HEK293 (cell line): ENCODE results near the gene RAPGEFL1.

ENCODE experiments used
- CTCF ChIA-PET: fragments of 350-600 bp; formaldehyde crosslinking; extraction: SDS; loops from one replicate; lab custom pipeline; 2021; ENCODE audit warnings: antibody characterized with exemption; lab: Yijun Ruan, JAX
- POLR2A ChIA-PET: fragments of 300-600 bp; formaldehyde crosslinking; extraction: SDS; loops from one replicate; lab custom pipeline; 2020; ENCODE audit warnings: antibody characterized with exemption, inconsistent platforms; lab: Yijun Ruan, JAX
- H3K27ac ChIP-seq: fragments of 200-500 bp; sonication (Bioruptor generic); 2 replicates; pipeline ENCODE4 v1.5.1; 2014; ENCODE audit warnings: low read depth, low read length, control low read depth, inconsistent platforms; ENCODE audit errors: extremely low read depth
- H3K36me3 ChIP-seq, 2 experiments: fragments of 200-500 bp in 1 of 2; sonication (Bioruptor generic) in 1 of 2; 1 replicate in 1 of 2; 2 replicates in 1 of 2; pipeline ENCODE4 v1.5.1; 2014 to 2017; ENCODE audit warnings: inconsistent platforms in 2 of 2, low read length in 2 of 2; ENCODE audit not compliant: control insufficient read depth in 2 of 2, insufficient read depth in 1 of 2
- H3K4me1 ChIP-seq: fragments of 200-500 bp; sonication (Bioruptor generic); 2 replicates; pipeline ENCODE4 v1.5.1; 2014; ENCODE audit warnings: mild to moderate bottlenecking, low read length, inconsistent platforms; ENCODE audit not compliant: control insufficient read depth, insufficient read depth
- H3K4me3 ChIP-seq: 2 replicates; pipeline ENCODE4 v1.5.1; 2011; ENCODE audit warnings: low read depth, mild to moderate bottlenecking, control low read depth, low read length, moderate library complexity
- H3K9me3 ChIP-seq: fragments of 200-500 bp; sonication (Bioruptor generic); 2 replicates; pipeline ENCODE4 v1.5.1; 2014; ENCODE audit warnings: low read depth, low read length, inconsistent platforms; ENCODE audit not compliant: control insufficient read depth, insufficient read depth
- EGR2 ChIP-seq: fragments of 450-650 bp; formaldehyde crosslinking; IDR thresholded peaks from 2 replicates; pipeline ENCODE4 v1.5.1; 2016; ENCODE audit warnings: low read depth, missing biosample characterization, missing genetic modification characterization
- REPIN1 ChIP-seq: fragments of 450-650 bp; formaldehyde crosslinking; IDR thresholded peaks from 2 replicates; pipeline ENCODE4 v1.5.1; 2017; ENCODE audit warnings: missing biosample characterization, missing genetic modification characterization, low read depth
- SCRT2 ChIP-seq: fragments of 450-650 bp; formaldehyde crosslinking; IDR thresholded peaks from 2 replicates; pipeline ENCODE4 v1.5.1; 2016; ENCODE audit warnings: missing biosample characterization, missing genetic modification characterization
- SP7 ChIP-seq: fragments of 450-650 bp; formaldehyde crosslinking; IDR thresholded peaks from 2 replicates; pipeline ENCODE4 v1.5.1; 2016; ENCODE audit warnings: missing biosample characterization, missing genetic modification characterization
- ZBTB48 ChIP-seq: fragments of 450-650 bp; formaldehyde crosslinking; IDR thresholded peaks from 2 replicates; pipeline ENCODE4 v1.5.1; 2016; ENCODE audit warnings: missing biosample characterization, missing genetic modification characterization
- ZFHX2 ChIP-seq: fragments of 450-650 bp; formaldehyde crosslinking; conservative IDR thresholded peaks from 2 replicates; pipeline ENCODE4 v1.5.1; 2016; ENCODE audit warnings: missing biosample characterization, missing genetic modification characterization
- ZFP41 ChIP-seq: fragments of 450-650 bp; formaldehyde crosslinking; IDR thresholded peaks from 2 replicates; pipeline ENCODE4 v1.5.1; 2016; ENCODE audit warnings: missing biosample characterization, missing genetic modification characterization, borderline replicate concordance
- ZNF114 ChIP-seq: fragments of 450-650 bp; formaldehyde crosslinking; IDR thresholded peaks from 2 replicates; pipeline ENCODE4 v1.5.0; 2017; ENCODE audit warnings: missing biosample characterization, missing genetic modification characterization
- ZNF133 ChIP-seq: fragments of 450-650 bp; formaldehyde crosslinking; IDR thresholded peaks from 2 replicates; pipeline ENCODE4 v1.5.1; 2016; ENCODE audit warnings: missing biosample characterization, missing genetic modification characterization
- ZNF138 ChIP-seq: fragments of 450-650 bp; formaldehyde crosslinking; IDR thresholded peaks from 2 replicates; pipeline ENCODE4 v1.5.1; 2016; ENCODE audit warnings: missing biosample characterization, missing genetic modification characterization, borderline replicate concordance
- ZNF157 ChIP-seq: fragments of 450-650 bp; formaldehyde crosslinking; IDR thresholded peaks from 2 replicates; pipeline ENCODE4 v1.5.1; 2016; ENCODE audit warnings: missing biosample characterization, missing genetic modification characterization
- ZNF202 ChIP-seq: fragments of 450-650 bp; formaldehyde crosslinking; IDR thresholded peaks from 2 replicates; pipeline ENCODE4 v1.5.1; 2016; ENCODE audit warnings: missing biosample characterization, missing genetic modification characterization, borderline replicate concordance
- ZNF274 ChIP-seq, 2 experiments: fragments of 200-500 bp in 1 of 2; fragments of 450-650 bp in 1 of 2; sonication (Bioruptor generic) in 1 of 2; formaldehyde crosslinking in 1 of 2; IDR thresholded peaks; 2 replicates each; pipeline versions ENCODE4 v1.5.1 to v1.6.1; 2014 to 2016; ENCODE audit warnings: borderline replicate concordance in 1 of 2, inconsistent platforms in 1 of 2, low read length in 1 of 2, missing biosample characterization in 1 of 2, missing genetic modification characterization in 1 of 2
- ZNF544 ChIP-seq: fragments of 450-650 bp; formaldehyde crosslinking; IDR thresholded peaks from 2 replicates; pipeline ENCODE4 v1.5.0; 2017; ENCODE audit warnings: missing biosample characterization, missing genetic modification characterization
- ZNF560 ChIP-seq: fragments of 450-650 bp; formaldehyde crosslinking; IDR thresholded peaks from 2 replicates; pipeline ENCODE4 v1.5.1; 2017; ENCODE audit warnings: missing biosample characterization, missing genetic modification characterization, borderline replicate concordance
- ZNF585B ChIP-seq: fragments of 450-650 bp; formaldehyde crosslinking; IDR thresholded peaks from 2 replicates; pipeline ENCODE4 v1.5.1; 2016; ENCODE audit warnings: missing biosample characterization, missing genetic modification characterization
- ZNF792 ChIP-seq: fragments of 450-650 bp; formaldehyde crosslinking; IDR thresholded peaks from 2 replicates; pipeline ENCODE4 v1.5.1; 2016; ENCODE audit warnings: missing biosample characterization, missing genetic modification characterization
- ZSCAN16 ChIP-seq: fragments of 450-650 bp; formaldehyde crosslinking; IDR thresholded peaks from 2 replicates; pipeline ENCODE4 v1.5.1; 2016; ENCODE audit warnings: missing biosample characterization, missing genetic modification characterization
- TF ChIP-seq, protein P1 (sequence below): fragments of 450-650 bp; formaldehyde crosslinking; IDR thresholded peaks from 2 replicates; pipeline ENCODE4 v1.5.1; 2016; ENCODE audit warnings: missing biosample characterization, missing genetic modification characterization
- TF ChIP-seq, protein P2 (sequence below): fragments of 450-650 bp; formaldehyde crosslinking; IDR thresholded peaks from 2 replicates; pipeline ENCODE4 v1.5.0; 2017; ENCODE audit warnings: missing biosample characterization, missing genetic modification characterization, borderline replicate concordance
- TF ChIP-seq, protein P3 (sequence below): fragments of 450-650 bp; formaldehyde crosslinking; IDR thresholded peaks from 2 replicates; pipeline ENCODE4 v1.5.1; 2017; ENCODE audit warnings: missing biosample characterization, missing genetic modification characterization
- TF ChIP-seq, protein P4 (sequence below): fragments of 450-650 bp; formaldehyde crosslinking; IDR thresholded peaks from 2 replicates; pipeline ENCODE4 v1.5.1; 2016; ENCODE audit warnings: missing biosample characterization, missing genetic modification characterization
- TF ChIP-seq, protein P5 (sequence below): fragments of 450-650 bp; formaldehyde crosslinking; IDR thresholded peaks from 2 replicates; pipeline ENCODE4 v1.5.1; 2016; ENCODE audit warnings: missing biosample characterization, missing genetic modification characterization
- TF ChIP-seq, protein P6 (sequence below): fragments of 450-650 bp; formaldehyde crosslinking; IDR thresholded peaks from 2 replicates; pipeline ENCODE4 v1.5.1; 2016; ENCODE audit warnings: missing biosample characterization, missing genetic modification characterization

Gene RAPGEFL1

DNA sequence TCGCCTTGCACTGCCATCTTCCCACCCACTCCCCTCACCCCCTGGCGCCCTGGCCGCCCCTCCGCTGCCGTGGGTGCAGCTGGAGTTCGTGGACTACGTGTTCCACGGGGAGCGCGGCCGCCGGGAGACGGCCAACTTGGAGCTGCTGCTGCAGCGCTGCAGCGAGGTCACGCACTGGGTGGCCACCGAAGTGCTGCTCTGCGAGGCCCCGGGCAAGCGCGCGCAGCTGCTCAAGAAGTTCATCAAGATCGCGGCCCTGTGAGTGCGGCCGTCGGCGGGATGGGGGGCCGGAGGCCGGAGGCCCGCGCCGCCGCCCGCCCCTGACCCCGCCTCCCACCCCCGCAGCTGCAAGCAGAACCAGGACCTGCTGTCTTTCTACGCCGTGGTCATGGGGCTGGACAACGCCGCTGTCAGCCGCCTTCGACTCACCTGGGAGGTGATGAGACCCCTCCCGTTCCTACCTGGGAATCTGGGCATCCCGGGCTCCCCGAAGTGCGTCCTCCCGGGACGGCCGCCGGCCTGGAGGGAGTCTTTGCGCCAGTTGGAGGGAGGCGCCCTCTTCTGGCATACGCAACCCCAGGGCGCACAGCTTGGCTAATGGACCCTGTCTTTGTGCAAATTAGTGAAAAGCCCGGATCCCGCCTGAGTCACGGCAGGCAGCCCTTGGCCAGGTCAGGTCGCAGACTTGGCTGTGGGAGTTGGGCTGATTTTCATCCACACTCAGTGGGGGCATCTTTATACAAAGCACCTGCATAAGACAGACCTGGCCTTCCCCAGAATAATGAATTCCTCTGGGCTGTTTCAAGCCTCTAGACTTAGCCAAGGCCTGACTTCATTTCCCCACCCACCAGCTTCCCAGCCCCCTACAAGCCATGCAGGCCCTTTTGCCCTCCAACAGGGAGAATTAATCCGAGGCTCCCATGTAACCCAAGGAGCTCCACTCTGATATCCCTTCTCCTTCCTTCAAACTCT is 14.3 kb downstream of the RAPGEFL1 start (continued):
- TF ChIP-seq REPIN1 (no peak), ZNF157 (tag by site-specific recombination) (no peak), ZNF133 (tag by site-specific recombination) (no peak), ZNF274 (IDR thresholded peaks at IDR 0.05; ENCODE audit: low read length) (no peak), ZNF274 (tag by site-specific recombination; IDR thresholded peaks at IDR 0.05; ENCODE audit: borderline replicate concordance) (no peak), SCRT2 (tag by site-specific recombination) (no peak), ZBTB48 (tag by site-specific recombination) (no peak), ZSCAN16 (tag by site-specific recombination) (no peak), ZNF114 (tag by site-specific recombination) (no peak), ZNF560 (tag by site-specific recombination) (no peak), SP7 (tag by site-specific recombination) (peak; percentile 75)
- TF ChIP-seq, protein P1, sequence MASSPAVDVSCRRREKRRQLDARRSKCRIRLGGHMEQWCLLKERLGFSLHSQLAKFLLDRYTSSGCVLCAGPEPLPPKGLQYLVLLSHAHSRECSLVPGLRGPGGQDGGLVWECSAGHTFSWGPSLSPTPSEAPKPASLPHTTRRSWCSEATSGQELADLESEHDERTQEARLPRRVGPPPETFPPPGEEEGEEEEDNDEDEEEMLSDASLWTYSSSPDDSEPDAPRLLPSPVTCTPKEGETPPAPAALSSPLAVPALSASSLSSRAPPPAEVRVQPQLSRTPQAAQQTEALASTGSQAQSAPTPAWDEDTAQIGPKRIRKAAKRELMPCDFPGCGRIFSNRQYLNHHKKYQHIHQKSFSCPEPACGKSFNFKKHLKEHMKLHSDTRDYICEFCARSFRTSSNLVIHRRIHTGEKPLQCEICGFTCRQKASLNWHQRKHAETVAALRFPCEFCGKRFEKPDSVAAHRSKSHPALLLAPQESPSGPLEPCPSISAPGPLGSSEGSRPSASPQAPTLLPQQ (tag by site-specific recombination), result no peak
- TF ChIP-seq, protein P2, sequence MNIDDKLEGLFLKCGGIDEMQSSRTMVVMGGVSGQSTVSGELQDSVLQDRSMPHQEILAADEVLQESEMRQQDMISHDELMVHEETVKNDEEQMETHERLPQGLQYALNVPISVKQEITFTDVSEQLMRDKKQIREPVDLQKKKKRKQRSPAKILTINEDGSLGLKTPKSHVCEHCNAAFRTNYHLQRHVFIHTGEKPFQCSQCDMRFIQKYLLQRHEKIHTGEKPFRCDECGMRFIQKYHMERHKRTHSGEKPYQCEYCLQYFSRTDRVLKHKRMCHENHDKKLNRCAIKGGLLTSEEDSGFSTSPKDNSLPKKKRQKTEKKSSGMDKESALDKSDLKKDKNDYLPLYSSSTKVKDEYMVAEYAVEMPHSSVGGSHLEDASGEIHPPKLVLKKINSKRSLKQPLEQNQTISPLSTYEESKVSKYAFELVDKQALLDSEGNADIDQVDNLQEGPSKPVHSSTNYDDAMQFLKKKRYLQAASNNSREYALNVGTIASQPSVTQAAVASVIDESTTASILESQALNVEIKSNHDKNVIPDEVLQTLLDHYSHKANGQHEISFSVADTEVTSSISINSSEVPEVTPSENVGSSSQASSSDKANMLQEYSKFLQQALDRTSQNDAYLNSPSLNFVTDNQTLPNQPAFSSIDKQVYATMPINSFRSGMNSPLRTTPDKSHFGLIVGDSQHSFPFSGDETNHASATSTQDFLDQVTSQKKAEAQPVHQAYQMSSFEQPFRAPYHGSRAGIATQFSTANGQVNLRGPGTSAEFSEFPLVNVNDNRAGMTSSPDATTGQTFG, result no peak
- TF ChIP-seq, protein P3, sequence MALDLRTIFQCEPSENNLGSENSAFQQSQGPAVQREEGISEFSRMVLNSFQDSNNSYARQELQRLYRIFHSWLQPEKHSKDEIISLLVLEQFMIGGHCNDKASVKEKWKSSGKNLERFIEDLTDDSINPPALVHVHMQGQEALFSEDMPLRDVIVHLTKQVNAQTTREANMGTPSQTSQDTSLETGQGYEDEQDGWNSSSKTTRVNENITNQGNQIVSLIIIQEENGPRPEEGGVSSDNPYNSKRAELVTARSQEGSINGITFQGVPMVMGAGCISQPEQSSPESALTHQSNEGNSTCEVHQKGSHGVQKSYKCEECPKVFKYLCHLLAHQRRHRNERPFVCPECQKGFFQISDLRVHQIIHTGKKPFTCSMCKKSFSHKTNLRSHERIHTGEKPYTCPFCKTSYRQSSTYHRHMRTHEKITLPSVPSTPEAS (tag by site-specific recombination), result no peak
- TF ChIP-seq, protein P4, sequence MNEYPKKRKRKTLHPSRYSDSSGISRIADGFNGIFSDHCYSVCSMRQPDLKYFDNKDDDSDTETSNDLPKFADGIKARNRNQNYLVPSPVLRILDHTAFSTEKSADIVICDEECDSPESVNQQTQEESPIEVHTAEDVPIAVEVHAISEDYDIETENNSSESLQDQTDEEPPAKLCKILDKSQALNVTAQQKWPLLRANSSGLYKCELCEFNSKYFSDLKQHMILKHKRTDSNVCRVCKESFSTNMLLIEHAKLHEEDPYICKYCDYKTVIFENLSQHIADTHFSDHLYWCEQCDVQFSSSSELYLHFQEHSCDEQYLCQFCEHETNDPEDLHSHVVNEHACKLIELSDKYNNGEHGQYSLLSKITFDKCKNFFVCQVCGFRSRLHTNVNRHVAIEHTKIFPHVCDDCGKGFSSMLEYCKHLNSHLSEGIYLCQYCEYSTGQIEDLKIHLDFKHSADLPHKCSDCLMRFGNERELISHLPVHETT (tag by site-specific recombination), result no peak

DNA sequence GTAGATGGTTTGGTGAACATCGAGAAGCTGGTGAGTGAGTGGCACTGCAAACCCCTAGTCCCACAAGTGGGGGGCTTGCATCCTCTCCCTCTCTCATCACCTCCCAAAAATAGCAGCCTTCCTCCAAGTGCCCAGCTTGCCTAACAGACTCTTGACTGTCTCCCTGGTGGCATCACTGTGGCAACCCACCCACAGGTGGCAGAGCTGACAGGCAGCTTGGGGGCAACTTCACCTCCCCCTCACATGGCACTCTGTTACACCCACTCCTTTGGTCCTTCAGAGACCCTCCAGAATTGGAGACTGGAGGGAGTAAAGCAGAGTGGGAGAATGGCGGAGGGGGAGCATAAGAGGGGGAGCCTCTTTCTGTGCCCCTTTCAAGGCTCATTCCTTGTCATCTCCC is 15.7 kb downstream of the RAPGEFL1 start:
- ChIA-PET POLR2A (interaction anchor here (1.8 kb wide), 2 partner anchors 10 to 69 kb away, joined by 4 to 6 read pairs; no protein-coding TSS in a partner anchor), CTCF (interaction anchor here (0.7 to 6.8 kb wide), 13 partner anchors 8 to 179 kb away, joined by 3 to 66 read pairs (median 6); partner anchors contain the start of gene NR1D1)
- Histone ChIP-seq H3K4me1 (peaks cover 6% of the 10 kb centered on the region), H3K27ac (no peak overlapping the region), H3K36me3 (peaks cover 0 to 37% of the 10 kb centered on the region in 2 experiments; a peak in 2 of 3 replicates), H3K9me3 (no peaks in the 10 kb centered on the region), H3K4me3 (no peak overlapping the region)
- TF ChIP-seq ZNF544 (tag by site-specific recombination) (no peak), SCRT2 (tag by site-specific recombination) (peak; percentile 52), ZNF585B (tag by site-specific recombination) (no peak), ZNF138 (tag by site-specific recombination) (no peak), ZNF792 (tag by site-specific recombination) (no peak), ZFP41 (no peak), ZNF202 (tag by site-specific recombination) (no peak), ZFHX2 (tag by site-specific recombination) (peak; percentile 56; the same call in 1 of the 2 replicates), EGR2 (tag by site-specific recombination) (no peak)
- TF ChIP-seq, protein P5, sequence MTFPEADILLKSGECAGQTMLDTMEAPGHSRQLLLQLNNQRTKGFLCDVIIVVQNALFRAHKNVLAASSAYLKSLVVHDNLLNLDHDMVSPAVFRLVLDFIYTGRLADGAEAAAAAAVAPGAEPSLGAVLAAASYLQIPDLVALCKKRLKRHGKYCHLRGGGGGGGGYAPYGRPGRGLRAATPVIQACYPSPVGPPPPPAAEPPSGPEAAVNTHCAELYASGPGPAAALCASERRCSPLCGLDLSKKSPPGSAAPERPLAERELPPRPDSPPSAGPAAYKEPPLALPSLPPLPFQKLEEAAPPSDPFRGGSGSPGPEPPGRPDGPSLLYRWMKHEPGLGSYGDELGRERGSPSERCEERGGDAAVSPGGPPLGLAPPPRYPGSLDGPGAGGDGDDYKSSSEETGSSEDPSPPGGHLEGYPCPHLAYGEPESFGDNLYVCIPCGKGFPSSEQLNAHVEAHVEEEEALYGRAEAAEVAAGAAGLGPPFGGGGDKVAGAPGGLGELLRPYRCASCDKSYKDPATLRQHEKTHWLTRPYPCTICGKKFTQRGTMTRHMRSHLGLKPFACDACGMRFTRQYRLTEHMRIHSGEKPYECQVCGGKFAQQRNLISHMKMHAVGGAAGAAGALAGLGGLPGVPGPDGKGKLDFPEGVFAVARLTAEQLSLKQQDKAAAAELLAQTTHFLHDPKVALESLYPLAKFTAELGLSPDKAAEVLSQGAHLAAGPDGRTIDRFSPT (tag by site-specific recombination), result no peak
- TF ChIP-seq, protein P6, sequence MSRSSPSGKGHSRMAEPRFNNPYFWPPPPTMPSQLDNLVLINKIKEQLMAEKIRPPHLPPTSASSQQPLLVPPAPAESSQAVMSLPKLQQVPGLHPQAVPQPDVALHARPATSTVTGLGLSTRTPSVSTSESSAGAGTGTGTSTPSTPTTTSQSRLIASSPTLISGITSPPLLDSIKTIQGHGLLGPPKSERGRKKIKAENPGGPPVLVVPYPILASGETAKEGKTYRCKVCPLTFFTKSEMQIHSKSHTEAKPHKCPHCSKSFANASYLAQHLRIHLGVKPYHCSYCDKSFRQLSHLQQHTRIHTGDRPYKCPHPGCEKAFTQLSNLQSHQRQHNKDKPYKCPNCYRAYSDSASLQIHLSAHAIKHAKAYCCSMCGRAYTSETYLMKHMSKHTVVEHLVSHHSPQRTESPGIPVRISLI (tag by site-specific recombination), result no peak
